Right atrium auricular region (tissue), 2 donors: ENCODE results near the gene RRAGD. TPM values are rescaled to one million over a fixed set of nuclear protein-coding genes. Genes with fewer than 3 reads are reported as not detected.

Experiments
- DNase-seq: peaks from one replicate; pipeline ENCODE4 v3.0.0-alpha.2; 2019; ENCODE audit warnings: low spot score
- H3K27ac ChIP-seq, 2 donors: fragments of 200-600 bp; sonication (generic); 1 replicate in 1 of 2; 2 replicates in 1 of 2; pipeline ENCODE4 v1.5.1; 2016 to 2019
- H3K27me3 ChIP-seq, 2 donors: fragments of 200-600 bp; sonication (generic); one replicate each; pipeline versions ENCODE4 v1.5.1 to v1.6.0; 2017 to 2019
- H3K36me3 ChIP-seq: fragments of 200-600 bp; sonication (generic); one replicate; pipeline ENCODE4 v1.5.1; 2016
- H3K4me1 ChIP-seq, 2 donors: fragments of 200-600 bp; sonication (generic); one replicate each; pipeline versions ENCODE4 v1.5.1 to v1.6.0; 2017 to 2019
- H3K4me3 ChIP-seq, 2 donors: fragments of 200-600 bp; sonication (generic); 1 replicate in 1 of 2; 2 replicates in 1 of 2; pipeline ENCODE4 v1.5.1; 2017 to 2019; ENCODE audit warnings: mild to moderate bottlenecking in 1 of 2, moderate library complexity in 1 of 2
- H3K9me3 ChIP-seq, 2 donors: fragments of 200-600 bp; sonication (generic); one replicate each; pipeline ENCODE4 v1.5.1; 2019
- CTCF ChIP-seq, 2 donors: fragments of 200-600 bp; sonication (generic); IDR thresholded peaks; one replicate each; pipeline ENCODE4 v1.5.1; 2019; ENCODE audit warnings: antibody characterized with exemption in 2 of 2
- total RNA-seq, 2 donors: library from RNA; depleted of rRNA; stranded (reverse); fragments of >200 nt; gene quantifications; one replicate each; pipeline ENCODE4 v1.1.0, GENCODE V29; 2016

The RRAGD gene
- total RNA-seq, 2 donors from 2014 or later, result 56.4 to 98.0 TPM

GRCh38 chr6:89330910-89331309 lies 81.2 kb downstream of the RRAGD start:
- Histone ChIP-seq H3K4me1 (peaks cover 0 to 4% of the 10 kb centered on the region in 2 donors), H3K27ac (no peak overlapping the region), H3K36me3 (peaks cover 36% of the 10 kb centered on the region), H3K4me3 (no peak overlapping the region), H3K9me3 (no peaks in the 10 kb centered on the region), H3K27me3 (no peaks in the 10 kb centered on the region)
- TF ChIP-seq CTCF (IDR thresholded peaks at IDR 0.05), result no peak
- DNase-seq, result no peak

DNA sequence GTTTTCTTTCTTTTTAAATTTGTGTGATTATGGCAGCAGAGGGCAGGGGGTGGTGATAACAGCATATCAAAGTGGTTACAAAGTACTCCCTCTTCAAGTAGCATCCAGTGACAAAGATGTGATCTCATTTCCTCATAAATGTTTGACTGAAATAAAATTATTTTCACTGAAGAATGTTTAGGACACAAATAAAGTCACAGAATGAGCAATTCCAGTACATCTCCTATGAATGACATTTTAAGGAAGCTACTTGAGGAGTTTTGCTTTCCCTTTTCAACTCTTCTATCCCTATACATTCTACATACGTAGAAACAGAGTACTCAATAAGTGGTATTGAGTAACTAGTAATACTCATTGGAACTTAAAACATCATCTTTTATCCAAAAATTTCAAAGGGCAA lies 83.1 kb downstream of the RRAGD start:
- no peak overlapping the region for H3K27ac ChIP-seq
- no peaks in the 10 kb centered on the region for H3K27me3 ChIP-seq
- H3K4me1 ChIP-seq, result peaks cover 0 to 4% of the 10 kb centered on the region in 2 donors
- H3K36me3 ChIP-seq, result peaks cover 22% of the 10 kb centered on the region
- no peak overlapping the region for H3K4me3 ChIP-seq
- DNase-seq, result no peak
- TF ChIP-seq CTCF (IDR thresholded peaks at IDR 0.05), result no peak
- no peaks in the 10 kb centered on the region for H3K9me3 ChIP-seq

DNA sequence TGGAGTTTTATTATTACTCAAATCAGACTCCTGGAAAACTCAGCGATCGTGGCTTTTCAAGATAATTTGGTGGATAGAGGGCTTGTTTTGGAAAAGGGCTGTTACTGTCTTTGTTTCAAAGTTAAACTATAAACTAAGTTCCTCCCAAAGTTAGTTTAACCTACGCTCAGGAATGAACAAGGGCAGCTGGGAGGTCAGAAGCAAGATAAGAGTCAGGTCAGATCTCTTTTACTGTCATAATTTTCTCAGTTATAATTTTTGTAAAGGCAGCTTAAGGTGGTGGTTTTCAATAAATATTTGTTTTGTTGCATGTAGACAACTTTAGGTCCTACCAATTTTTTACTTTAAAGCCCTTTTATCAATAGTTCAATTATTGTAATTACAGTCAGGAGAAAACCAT lies 87.8 kb downstream of the RRAGD start:
- H3K36me3 ChIP-seq, result peaks cover 11% of the 10 kb centered on the region

GRCh38 chr6:89323511-89323971 lies 88.5 kb downstream of the RRAGD start:
- Histone ChIP-seq H3K27me3 (no peaks in the 10 kb centered on the region), H3K27ac (no peak overlapping the region), H3K9me3 (no peaks in the 10 kb centered on the region), H3K4me3 (no peak overlapping the region), H3K4me1 (no peaks in the 10 kb centered on the region), H3K36me3 (peaks cover 4% of the 10 kb centered on the region)
- TF ChIP-seq CTCF (IDR thresholded peaks at IDR 0.05), result no peak
- no peak for DNase-seq

More for the DNA sequence above, 87.8 kb downstream of the RRAGD start:
- Histone ChIP-seq H3K27me3 (no peaks in the 10 kb centered on the region), H3K27ac (peak overlapping the region in 1 of 2 donors; percentile 24), H3K9me3 (no peaks in the 10 kb centered on the region), H3K4me1 (no peaks in the 10 kb centered on the region), H3K4me3 (no peak overlapping the region)
- no peak for DNase-seq
- no peak for TF ChIP-seq CTCF (IDR thresholded peaks at IDR 0.05)

DNA sequence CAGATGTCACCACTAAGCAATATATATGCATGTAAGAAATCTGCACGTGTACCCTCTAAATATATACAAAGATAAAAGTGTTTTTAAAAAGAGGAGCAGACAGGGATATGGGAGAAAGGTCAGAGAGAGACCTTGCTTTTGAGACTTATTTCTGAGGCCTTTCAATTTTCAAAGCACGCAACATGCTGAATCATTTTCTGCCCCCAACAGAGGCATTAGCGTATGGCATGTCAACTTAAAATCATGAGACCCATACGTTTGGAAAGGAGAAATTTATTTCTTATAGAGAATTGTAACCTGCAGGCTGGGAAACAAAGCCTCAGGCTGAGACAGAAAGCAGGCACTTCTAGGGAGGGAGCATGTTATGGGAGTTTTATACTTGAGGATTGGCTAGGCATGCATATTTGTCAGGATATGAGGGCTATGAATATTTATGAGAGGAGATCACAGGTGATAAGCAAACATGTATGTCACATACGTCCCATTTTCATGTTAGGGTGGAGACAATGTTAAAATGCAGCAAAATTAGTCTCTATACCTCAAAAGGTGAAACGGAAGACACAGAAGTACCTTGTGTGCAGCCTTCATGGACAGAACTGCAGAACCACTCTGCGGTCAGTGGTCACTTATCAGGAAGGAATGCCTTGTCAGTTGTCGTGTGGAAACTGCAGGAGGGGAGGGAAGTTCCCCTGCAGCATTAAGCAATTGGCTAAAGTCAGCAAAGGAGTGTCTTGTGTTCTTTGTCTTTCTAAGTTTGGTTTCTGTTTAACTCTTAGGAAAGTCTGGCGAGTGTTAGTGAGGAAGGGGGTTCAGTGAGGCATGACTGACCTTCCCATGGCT lies 90.7 kb downstream of the RRAGD start:
- no peaks in the 10 kb centered on the region for H3K27me3 ChIP-seq
- H3K36me3 ChIP-seq, result no peaks in the 10 kb centered on the region
- H3K9me3 ChIP-seq, result no peaks in the 10 kb centered on the region
- no peak for TF ChIP-seq CTCF (IDR thresholded peaks at IDR 0.05)
- DNase-seq, result no peak
- H3K4me3 ChIP-seq, result no peak overlapping the region
- H3K27ac ChIP-seq, result no peak overlapping the region
- no peaks in the 10 kb centered on the region for H3K4me1 ChIP-seq
